Left hindlimb (tissue), 1 donor: Measurements from ENCODE around the gene RBCK1.
"Not testable (repeated sequence)": the region's sequence is repeated elsewhere in the genome, so short reads cannot be mapped to it uniquely, and the experiment has no call there.

Experiments used
- DNase-seq: peaks from one replicate; pipeline ENCODE4 v3.0.0-alpha.2; 2018

The RBCK1 gene

DNA sequence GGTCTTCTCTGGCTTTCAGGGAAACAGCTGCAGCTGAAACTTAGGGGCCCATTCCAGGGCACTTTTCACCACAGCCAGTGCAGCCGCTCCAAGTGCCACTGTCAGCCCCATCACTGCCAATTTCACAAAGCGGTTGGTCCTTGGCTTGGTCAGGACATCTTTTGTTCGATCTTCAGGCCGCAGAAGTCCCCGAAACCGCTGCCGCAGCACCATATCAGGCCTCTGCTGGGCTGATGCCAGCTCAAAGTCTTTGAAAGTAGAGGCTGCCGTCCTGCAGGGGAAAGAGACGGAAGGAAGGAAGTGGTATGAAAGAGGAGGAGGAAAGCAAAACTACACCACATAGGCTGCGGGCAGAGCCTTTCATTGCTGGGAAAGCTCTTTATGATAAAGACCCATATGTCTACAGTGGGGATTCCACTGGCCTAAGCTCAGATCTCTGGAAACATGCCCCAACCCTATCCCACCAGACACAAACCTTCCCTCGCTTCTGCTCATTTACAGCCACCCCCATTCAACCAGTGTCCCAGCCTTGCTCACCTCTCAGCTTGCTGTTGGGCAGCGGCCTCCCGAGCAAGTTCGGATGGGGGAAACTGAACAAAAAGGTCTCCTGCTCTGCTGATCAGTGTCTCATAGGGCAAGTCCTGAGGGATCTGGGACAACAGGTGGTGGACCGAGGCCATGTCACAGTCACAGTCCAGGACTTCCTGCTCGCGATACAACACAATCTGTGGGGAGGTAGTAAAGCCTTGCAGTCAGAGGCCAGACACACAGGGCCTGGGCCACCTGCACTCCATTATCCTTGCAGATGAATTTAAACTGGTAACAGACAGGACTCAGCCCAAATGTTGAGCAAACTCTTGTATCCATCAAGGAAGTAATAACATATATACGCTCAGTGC lies 30.7 kb downstream of the RBCK1 start:
- no peak for DNase-seq

DNA sequence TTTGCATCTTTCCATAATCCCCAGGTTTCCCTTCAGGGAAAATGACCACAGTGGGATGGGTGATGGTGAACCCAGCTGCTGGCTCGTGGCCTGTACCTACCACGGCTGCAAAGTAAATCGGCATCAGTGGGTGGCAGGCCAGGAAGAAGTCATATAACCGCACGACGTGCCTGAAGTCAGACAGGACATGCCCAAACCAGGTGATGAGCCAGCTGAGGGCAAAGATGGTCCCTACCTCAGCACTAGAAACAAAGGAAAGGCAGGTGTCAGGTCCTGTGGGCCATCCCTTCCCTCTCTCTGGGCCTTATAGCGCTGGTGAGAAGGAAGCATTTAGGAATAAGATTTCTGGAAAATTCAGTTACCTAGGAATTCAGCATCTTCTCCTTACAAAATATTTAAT lies 32.0 kb downstream of the RBCK1 start:
- DNase-seq = no peak

DNA sequence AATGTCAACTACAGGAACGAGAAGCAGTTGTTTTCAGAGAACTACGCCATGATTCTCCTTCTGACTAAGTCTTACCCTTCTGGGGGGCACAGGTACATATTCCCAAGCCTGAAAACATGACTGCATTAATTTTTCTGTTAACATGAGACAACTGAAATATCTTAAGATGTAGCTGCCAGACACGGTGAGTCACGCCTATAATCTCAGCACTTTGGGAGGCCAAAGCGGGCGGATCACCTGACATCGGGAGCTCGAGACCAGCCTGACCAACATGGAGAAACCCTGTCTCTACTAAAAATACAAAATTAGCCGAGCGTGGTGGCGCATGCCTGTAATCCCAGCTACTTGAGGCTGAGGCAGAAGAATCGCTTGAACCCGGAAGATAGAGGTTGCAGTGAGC lies 32.5 kb downstream of the RBCK1 start:
- DNase-seq = no peak

DNA sequence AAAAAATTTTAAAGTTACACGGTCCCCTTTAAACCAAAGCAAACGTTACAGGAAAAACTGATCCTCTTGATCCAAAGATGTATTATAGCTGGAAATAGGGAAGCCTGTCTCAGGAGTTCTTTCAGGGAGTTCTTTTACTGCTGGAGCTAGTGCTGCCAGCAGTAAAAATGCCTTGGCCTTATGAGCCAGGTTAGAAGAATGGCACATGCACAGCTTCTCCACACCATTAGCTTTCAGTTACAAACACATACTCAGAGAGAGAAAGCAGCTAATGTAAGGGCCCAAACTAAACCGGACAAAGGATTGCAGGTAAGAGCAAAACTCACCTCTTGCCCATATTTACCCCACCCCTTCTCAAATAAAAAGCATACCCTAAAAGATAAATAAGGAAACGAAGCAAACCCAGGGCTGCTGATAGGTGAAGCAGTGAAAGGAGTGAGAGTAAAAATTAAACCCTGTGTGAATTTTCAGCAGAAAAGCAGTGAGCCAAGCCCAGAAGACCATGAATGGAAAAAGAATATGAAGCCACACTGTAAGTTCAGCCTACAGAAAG lies 35.2 kb downstream of the RBCK1 start:
- no peak for DNase-seq

DNA sequence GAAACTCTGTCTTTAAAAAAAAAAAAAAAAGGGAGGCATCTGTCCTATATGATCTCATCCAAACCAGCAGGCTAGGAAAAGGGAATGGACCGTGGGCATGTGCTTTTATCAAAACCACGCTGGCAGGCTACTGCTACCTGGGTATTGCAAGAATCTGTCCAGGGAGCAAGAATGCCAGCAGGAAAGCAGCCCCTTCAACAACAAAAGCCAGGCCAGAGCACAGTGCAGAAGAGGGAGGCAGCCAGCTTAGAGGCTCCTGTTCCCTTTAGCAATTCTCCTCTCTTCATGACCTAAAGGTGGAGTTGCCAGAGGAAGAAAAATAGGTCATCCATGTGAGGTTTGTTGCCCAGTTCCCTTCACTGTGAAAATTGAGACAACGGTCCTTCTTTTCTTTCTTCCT lies 36.0 kb downstream of the RBCK1 start:
- no peak for DNase-seq

DNA sequence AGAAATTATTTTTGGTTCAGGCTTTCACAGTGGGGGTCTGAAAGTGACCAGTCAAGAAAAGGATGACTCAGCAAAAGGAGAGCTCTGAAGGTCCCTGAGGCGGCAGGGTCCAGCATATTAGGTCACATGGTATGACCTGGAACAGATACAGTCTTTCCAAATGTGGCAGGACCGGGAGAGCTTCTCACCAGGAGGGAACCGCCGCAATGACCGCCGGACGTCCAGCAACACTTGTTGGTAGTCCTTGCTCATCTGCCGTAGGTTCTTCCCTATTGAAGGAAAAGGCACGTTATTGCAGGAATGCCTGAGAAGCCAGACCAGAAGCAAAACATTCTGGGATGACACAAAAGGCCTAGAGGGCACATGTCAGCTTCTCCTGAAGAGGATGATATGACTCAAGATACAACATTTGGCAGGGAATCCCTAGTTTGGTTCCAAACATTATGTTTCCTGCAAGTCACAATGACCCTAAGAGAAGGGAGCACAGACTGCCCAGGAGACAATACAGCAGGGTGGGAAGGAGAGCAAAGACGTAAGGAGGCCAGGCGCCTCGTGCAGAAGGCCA lies 36.8 kb downstream of the RBCK1 start:
- no peak for DNase-seq

DNA sequence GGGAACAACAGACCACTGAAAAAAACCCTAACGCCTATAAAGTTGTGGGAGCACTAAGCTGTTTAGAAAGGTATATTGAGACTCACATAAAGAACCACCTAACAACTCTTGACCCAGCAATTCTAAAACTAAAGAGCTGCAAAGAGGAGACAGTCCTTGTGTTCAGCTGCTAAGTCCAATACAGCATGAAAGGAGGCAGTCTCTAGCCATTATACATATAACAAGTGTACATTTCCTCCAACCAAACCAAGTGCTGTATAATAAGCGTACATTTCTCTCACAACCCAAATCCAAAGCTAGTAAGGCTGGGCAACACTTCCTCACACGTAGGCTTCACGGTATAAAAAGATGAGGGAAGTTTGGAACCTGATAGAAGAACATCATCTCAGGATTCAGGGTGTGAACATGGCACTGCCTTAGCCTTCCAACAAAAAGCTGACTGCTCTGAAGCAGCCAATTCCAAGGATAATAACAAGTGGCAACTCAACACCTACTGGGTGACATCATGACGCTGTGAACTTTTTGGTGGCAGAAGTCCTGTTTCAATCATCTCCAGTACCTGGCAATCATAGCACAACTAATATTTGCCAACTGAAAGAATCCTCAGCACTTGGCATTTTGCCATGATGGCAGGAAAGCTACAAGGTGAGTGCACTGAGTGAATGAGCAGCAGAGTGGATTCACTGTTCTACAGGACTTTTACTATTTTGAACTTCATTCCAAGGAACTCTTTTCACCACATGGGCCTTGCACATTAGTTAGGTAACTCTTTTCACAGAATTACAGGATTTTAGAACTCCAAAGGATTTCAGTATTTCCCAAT lies 37.6 kb downstream of the RBCK1 start:
- DNase-seq = no peak

DNA sequence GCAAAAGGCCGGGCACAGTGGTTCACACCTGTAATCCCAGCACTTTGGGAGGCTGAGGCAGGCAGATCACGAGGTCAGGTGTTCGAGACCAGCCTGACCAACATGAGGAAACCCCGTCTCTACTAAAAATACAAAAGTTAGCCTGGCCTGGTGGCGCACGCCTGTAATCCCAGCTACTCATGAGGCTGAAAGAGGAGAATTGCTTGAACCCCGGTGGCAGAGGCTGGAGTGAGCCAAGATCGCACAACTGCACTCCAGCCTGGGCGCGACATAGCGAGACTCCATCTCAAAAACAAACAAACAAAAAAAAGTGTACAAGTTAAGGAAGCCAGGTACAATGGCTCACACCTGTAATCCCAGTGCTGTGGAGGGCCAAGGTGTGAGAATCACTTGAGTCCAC lies 43.9 kb downstream of the RBCK1 start:
- DNase-seq = not testable (repeated sequence)

DNA sequence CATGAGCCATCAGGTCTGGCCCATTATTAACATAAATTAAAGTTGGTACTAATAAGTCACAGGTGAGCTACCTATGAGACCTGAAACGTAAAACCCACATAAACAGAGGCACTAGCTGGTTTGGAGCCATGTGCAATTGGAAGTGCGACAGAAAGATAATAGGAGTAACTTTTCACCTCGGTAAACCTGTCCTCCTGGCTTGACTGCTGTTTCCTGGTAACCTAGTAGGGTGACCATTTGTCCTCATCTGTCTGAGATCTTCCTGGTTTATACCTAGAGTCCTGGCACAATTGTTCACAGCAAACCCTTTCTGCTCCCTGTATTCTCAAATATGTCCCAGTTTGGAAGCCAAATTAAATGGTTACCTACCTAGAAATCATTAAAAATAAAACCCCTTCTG lies 46.9 kb downstream of the RBCK1 start:
- DNase-seq = no peak

DNA sequence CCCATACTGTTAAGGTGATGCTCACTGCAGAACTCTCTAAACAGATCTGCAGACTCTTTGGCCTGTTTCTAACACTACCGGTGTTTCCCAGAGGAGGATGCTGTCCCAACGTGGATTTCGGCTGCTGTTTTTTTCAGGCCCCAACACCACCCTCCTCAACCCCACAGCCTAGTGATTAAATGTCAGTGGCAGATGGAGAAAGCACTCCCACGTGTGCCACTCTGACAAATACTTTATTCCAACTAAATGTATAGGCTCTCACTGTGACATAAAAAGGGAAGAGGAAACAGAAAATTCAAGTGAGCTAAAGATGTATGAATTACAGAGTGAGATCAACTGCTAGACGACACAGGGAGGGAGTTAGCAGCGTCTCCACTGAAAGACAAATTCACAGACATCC lies 50.7 kb downstream of the RBCK1 start:
- DNase-seq = no peak

DNA sequence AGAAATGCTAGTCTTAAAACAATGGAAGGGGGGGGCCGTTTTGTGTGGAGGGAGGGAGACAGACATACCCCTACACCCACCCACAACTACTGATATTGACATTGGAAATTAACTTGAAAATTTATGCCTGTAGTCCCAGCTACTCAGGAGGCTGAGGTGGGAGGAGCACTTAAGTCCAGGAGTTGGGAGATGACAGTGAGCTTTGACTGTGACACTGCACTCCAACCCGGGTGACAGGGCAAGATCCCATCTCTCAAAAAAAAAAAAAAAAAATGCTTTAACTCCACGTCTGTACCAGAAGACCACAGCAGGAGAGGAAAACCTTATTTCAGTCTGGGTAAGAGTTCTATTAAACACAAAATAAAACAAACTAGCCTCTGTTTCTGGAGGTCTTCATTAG lies 52.1 kb downstream of the RBCK1 start:
- DNase-seq = no peak

DNA sequence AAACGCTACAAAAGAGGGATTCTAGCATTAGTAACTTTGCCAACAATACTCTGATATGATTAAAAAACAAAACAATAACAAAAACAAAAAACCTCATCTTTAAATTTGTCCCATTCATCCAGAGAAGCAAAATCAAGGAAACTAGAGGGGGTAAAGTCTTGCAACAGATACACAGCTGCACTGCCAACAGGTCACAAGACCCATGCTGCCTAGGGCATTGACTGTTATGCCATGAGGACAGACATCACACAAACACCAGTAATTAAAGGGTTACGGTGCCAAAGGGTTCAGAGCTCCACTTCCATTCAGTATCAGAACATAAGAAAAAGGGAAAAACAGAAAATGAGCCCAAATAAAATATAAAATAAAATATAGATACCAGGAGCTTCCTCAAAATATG lies 52.6 kb downstream of the RBCK1 start:
- no peak for DNase-seq

DNA sequence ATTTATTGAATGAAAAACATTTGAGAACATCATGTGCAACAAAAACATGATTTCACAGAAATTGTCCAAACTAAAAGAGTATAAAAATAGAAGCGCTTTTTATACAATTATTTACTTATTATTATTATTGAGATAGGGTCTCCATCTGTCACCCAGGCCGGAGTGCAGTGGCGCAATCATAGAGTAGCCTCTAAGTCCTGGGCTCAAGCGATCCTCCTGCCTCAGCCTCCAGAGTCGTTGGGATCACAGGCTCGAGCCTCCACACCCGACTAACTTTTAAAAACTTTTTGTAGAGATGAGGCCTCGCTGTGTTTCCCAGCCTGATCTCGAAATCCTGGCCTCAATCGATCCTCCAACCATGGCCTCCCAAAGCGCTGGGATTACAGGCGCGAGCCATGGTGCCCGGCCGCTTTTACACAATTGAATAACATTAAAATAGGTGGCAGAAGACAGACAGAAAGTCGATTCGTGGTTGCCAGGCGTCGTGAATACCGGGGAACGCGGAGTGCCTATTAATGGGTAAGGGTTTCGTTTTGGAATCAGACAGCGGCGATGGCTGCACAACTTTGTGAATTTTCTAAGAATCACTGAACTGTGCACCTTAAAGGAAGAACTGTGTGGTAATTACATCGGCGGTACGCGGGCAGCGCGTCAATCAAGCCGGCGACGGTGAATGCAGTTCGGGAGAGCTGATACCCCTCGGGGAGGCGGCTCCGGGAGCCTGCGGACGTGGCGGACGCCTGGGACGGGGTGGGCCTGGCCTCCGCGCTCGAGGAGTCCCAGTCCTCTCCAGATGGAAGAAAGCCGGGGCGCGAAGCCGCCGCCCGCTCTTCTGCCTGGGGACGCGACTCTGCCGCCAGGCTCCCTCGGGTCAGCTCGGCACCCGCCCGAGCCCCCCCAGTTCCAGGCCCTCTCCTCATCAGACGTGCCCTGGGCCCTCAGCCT lies 53.4 kb downstream of the RBCK1 start:
- peak; percentile 72 for DNase-seq

DNA sequence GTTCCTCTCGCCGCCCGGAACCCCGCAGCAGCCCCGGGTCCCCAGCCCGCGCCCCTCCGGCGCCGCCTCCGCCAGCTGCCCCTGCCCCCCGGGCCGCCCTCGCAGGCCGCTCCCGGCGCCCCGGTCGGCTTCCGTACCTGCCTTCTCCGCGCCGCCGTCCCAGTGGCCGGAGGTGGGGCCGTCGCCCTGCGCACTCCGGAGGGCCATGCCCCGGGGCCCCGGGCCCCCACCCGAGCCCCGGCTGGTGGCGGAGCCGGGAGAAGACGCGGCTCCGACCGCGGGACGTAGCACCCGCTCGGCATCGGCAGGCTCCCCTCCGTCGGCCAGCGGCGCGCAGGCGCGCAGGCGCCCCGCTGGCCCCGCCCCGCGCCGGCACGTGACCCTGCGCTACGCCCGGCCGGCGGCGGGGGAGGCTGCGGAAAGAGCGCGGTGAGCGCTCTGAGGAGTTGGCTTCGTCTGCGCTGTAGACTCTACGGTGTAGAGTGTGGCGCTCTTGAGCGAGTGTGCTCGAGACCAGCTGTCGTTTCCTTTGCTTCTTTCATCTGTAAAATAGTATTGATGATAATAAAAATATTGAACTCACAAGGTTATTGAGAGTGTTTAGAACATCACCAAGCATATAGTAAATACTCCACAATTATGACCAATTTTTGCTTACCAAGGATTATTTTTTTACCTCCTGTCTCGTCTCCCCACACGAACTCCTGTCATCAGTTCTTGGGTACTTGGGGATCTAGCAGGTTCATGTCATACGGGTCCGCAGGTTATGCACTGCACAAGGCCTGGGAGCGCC lies 54.3 kb downstream of the RBCK1 start, which contains the start of gene TBC1D20:
TSS of gene TBC1D20 (minus strand) at position 335 of the 793 bp plus-strand sequence. CDS start at position 207, 128 bp downstream.
- peak; percentile 87 for DNase-seq

DNA sequence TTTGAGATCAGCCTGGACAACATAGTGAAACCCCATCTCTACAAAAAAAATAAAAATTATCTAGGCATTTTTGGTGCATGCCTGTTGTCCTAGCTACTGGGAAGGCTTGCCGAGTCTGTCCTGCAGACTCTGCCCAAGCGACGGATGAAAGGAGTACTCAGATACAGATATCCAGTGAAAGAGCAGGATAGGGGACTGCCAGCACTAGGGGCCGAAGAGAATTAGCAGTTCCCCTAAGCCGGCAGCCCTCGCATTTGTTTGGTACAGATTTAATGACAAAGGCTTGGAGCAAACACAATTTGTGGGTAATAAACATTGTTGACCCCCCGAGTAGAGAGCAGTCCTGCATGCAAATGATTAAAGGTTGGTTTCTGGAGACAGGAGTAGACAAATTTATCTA lies 59.7 kb downstream of the RBCK1 start:
- no peak for DNase-seq

DNA sequence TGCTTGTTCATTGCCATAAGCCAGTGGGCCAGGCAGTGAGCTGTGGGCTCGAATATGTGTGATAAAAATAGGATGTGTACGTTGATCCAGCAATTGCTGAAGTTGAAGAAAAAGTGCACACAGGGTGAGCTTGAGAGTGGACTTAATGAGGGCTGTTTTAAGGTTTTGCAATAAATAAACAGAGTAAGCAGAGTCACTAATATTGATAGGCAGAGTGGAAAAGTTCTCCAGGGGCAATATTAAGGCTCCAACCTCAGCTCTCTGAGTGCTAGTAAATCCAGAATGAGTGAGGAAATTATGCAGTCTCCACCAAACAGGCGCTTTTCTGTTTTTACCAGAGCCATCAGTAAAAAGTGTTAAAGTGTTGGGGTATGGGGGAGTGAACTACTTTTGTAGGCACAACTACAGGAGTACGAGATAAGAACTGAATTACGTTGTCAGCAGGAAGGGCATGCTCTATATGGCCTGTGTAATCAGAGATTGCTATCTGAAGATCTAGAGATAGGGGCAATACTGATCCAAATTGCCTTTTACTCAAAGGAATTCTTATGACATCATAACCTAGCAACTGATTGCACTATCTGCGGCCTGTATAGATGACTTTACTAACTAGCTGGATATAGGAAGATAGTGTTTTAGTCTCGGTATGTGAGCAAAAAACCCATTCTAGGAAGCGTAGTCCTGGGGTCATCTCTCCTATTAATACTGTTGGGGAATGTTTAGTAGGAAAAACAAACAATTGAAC lies 61.8 kb downstream of the RBCK1 start:
- DNase-seq = no peak

DNA sequence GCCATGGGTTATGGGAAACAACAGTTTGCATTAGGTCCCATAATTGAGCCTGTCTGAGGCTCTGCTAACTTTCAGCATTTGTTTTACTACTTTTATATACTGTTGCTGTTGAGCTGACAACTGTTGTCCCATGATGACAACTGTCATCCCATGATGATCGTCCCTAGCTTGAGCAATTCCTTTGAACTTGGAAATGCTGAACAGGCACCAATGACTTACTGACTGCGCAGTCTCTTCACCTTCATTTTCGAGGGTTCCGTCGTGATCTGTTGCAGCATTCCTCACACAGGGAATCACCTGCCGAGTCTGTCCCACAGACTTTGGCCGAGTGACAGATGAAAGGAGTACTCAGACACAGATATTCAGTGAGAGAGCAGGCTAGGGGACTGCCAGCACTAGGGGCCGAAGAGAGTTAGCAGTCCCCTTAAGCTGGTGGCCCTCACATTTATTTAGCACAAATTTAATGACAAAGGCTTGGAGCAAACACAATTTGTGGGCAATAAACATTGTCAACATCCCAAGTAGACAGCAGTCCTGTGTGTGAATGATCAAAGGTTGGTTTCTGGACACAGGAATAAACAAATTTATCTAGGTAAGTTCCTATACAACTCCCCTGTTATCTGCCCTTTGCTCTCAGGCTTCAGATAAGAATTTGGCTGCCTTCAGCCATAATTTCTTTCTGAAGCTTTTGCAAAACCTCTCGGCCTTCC lies 64.2 kb downstream of the RBCK1 start:
- no peak for DNase-seq

DNA sequence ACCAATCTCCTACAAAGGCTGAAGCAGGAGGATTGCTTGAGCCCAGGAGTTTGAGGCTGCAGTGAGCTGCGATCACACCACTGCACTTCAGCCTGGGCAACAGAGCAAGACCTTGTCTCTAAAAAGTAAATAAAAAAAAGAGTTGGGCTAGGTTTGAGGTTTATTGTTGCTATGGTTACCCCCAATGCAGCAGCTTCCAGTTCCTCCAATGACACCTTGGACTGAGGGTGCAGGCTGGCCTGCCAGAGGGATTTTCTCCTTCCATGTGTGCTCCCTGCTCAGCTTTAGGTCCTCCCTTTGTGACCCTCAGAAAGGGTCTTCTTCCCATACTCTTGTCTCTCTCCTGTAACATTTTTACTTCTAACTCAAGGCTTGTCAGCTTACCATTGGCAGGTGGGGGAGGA lies 64.8 kb downstream of the RBCK1 start:
- DNase-seq = no peak

DNA sequence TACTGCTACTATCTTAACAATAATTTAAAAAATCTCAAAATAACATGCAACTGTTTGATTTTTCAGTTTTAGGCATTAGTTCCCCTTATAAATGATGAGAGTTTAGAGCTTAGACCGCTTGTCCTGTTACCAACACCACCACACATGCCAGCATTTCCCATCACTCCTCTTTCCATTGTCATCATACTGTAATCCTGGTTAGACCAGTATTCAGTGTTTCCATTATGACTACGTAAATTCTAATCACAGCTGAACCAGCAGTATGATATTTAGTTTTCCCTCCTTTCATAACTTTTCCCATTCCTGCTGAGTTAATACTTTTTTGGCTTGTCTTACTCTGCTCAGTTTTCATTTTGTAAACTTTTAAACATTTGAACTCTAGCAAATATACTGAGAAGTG lies 66.5 kb downstream of the RBCK1 start:
- no peak for DNase-seq
